OCI-LY7 (cell line): Measurements from ENCODE around the gene VWA5B1.

Experiments
- EZH2phosphoT487 ChIP-seq: fragments of 200-600 bp; sonication (generic); IDR thresholded peaks from 2 replicates; pipeline ENCODE4 v1.6.1; 2018; ENCODE audit warnings: low read depth, borderline replicate concordance, mild to moderate bottlenecking, mixed run types, antibody characterized with exemption, low read length, moderate library complexity, mixed read lengths
- TF ChIP-seq, protein P1 (sequence below): fragments of 200-600 bp; sonication (generic); conservative IDR thresholded peaks from 2 replicates; pipeline ENCODE4 v1.5.1; 2014; ENCODE audit warnings: mild to moderate bottlenecking, antibody characterized with exemption, low read length, moderate library complexity, mixed read lengths

DNA sequence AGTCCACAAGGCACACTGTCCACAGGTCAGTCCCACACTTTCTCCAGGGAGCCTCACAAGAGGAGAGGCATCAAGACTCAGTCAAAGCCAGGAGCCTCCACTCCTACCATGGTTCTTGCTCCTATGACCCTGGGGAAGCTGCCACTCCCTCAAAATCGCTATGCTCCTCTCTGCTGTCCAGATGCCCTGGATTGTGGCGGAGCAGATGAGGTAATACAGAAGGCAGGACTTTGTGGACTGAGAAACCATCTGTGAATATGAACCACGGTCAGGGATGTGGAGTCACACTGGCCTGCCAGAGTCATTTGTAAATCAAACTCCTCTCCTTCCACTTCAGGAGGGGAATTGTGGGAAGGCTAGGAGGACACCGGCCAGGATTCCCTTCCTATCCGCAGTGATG is 20.6 kb downstream of the VWA5B1 start:
- TF ChIP-seq, protein P1, sequence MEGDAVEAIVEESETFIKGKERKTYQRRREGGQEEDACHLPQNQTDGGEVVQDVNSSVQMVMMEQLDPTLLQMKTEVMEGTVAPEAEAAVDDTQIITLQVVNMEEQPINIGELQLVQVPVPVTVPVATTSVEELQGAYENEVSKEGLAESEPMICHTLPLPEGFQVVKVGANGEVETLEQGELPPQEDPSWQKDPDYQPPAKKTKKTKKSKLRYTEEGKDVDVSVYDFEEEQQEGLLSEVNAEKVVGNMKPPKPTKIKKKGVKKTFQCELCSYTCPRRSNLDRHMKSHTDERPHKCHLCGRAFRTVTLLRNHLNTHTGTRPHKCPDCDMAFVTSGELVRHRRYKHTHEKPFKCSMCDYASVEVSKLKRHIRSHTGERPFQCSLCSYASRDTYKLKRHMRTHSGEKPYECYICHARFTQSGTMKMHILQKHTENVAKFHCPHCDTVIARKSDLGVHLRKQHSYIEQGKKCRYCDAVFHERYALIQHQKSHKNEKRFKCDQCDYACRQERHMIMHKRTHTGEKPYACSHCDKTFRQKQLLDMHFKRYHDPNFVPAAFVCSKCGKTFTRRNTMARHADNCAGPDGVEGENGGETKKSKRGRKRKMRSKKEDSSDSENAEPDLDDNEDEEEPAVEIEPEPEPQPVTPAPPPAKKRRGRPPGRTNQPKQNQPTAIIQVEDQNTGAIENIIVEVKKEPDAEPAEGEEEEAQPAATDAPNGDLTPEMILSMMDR: no peak
- no peak for TF ChIP-seq EZH2phosphoT487
